B cell (primary cell): ENCODE data around the gene IL11RA. TPM values are rescaled to one million over a fixed set of nuclear protein-coding genes. Genes with fewer than 3 reads are reported as not detected.

ENCODE experiments used
- ATAC-seq: fragments of 200-7000 bp; cut with Tn5 transposase; one replicate; pipeline ENCODE4 v1.10.0; 2021; ENCODE audit warnings: low read depth, mild to moderate bottlenecking, moderate number of reproducible peaks, moderate library complexity
- CTCF ChIA-PET: fragments of 350-600 bp; sonication (Branson Sonifier 250); formaldehyde crosslinking; loops from one replicate; lab custom pipeline; 2021; ENCODE audit warnings: antibody characterized with exemption, inconsistent platforms; lab: Charles Lee
- POLR2A ChIA-PET: fragments of 350-600 bp; sonication (Branson Sonifier 250); formaldehyde crosslinking; loops from one replicate; lab custom pipeline; 2021; ENCODE audit warnings: antibody characterized with exemption; lab: Charles Lee
- DNase-seq: peaks from one replicate; pipeline ENCODE4 v3.0.0; 2013
- H2AFZ ChIP-seq: 2 replicates; pipeline ENCODE4 v1.6.1; 2012; ENCODE audit warnings: mild to moderate bottlenecking, low read depth, low read length; ENCODE audit not compliant: insufficient read depth, poor library complexity, severe bottlenecking
- H3K27ac ChIP-seq, 2 donors: 1 replicate in 1 of 2; 2 replicates in 1 of 2; pipeline ENCODE4 v1.5.1; 2012 to 2013; ENCODE audit warnings: low read length in 2 of 2, mild to moderate bottlenecking in 2 of 2, moderate library complexity in 1 of 2
- H3K27me3 ChIP-seq, 4 experiments: fragments of 200-600 bp in 1 of 4; sonication (generic) in 1 of 4; replicated peaks in 1 of 4; 1 replicate in 2 of 4; 2 replicates in 2 of 4; pipeline versions ENCODE4 v1.6.1 to v1.7.0; 2013 to 2016; ENCODE audit warnings: low read length in 3 of 4, mild to moderate bottlenecking in 2 of 4, mixed read lengths in 1 of 4, moderate library complexity in 1 of 4; ENCODE audit not compliant: insufficient read depth in 4 of 4, control insufficient read depth in 3 of 4; ENCODE audit errors: control extremely low read depth in 1 of 4
- H3K36me3 ChIP-seq, 2 experiments: replicated peaks in 1 of 2; 1 replicate in 1 of 2; 2 replicates in 1 of 2; pipeline versions ENCODE4 v1.6.1 to v1.7.1; 2013; ENCODE audit warnings: low read length in 1 of 2; ENCODE audit not compliant: insufficient read depth in 2 of 2, control insufficient read depth in 1 of 2; ENCODE audit errors: control extremely low read depth in 1 of 2, extremely low read depth in 1 of 2
- H3K4me1 ChIP-seq, 2 donors: fragments of 200-600 bp in 1 of 2; sonication (generic) in 1 of 2; 1 replicate in 1 of 2; 2 replicates in 1 of 2; pipeline versions ENCODE4 v1.5.1 to v1.6.1; 2013 to 2017; ENCODE audit warnings: low read length in 2 of 2; ENCODE audit not compliant: control insufficient read depth in 2 of 2, insufficient read depth in 2 of 2
- H3K4me2 ChIP-seq: replicated peaks from 2 replicates; pipeline ENCODE3; 2012; ENCODE audit warnings: mild to moderate bottlenecking, low read depth, low read length; ENCODE audit not compliant: poor library complexity, severe bottlenecking
- H3K4me3 ChIP-seq, 5 experiments: fragments of 200-600 bp in 1 of 5; sonication (generic) in 1 of 5; 1 replicate in 3 of 5; 2 replicates in 2 of 5; pipeline versions ENCODE4 v1.5.1 to v1.7.0; 2011 to 2016; ENCODE audit warnings: low read length in 4 of 5, mild to moderate bottlenecking in 4 of 5, low read depth in 2 of 5, control low read depth in 1 of 5, moderate library complexity in 1 of 5; ENCODE audit not compliant: insufficient read depth in 1 of 5; ENCODE audit errors: control extremely low read depth in 1 of 5, extremely low read depth in 1 of 5
- H3K79me2 ChIP-seq: fragments of 200-600 bp; sonication (generic); one replicate; pipeline ENCODE4 v1.6.0; 2016; ENCODE audit warnings: low read length; ENCODE audit not compliant: control insufficient read depth, insufficient read depth
- H3K9ac ChIP-seq: fragments of 200-600 bp; sonication (generic); 2 replicates; pipeline ENCODE4 v1.6.1; 2017; ENCODE audit warnings: mild to moderate bottlenecking, low read length, moderate library complexity
- H3K9me3 ChIP-seq, 3 donors: one replicate each; pipeline versions ENCODE4 v1.6.1 to v1.7.1; 2013; ENCODE audit warnings: low read length in 2 of 3; ENCODE audit not compliant: control insufficient read depth in 2 of 3, insufficient read depth in 1 of 3; ENCODE audit errors: control extremely low read depth in 1 of 3
- H4K20me1 ChIP-seq: 2 replicates; pipeline ENCODE4 v1.6.0; 2012; ENCODE audit warnings: mild to moderate bottlenecking, low read length; ENCODE audit not compliant: insufficient read depth, control insufficient read depth, poor library complexity, severe bottlenecking
- H3K27ac Mint-ChIP-seq: one replicate; pipeline ENCODE4 v1.8.0; 2021; ENCODE audit warnings: mixed read lengths
- H3K27me3 Mint-ChIP-seq: one replicate; pipeline ENCODE4 v1.8.0; 2021; ENCODE audit warnings: mixed read lengths
- H3K4me1 Mint-ChIP-seq: one replicate; pipeline ENCODE4 v1.8.0; 2021; ENCODE audit warnings: mixed read lengths
- H3K4me3 Mint-ChIP-seq: one replicate; pipeline ENCODE4 v1.8.0; 2021; ENCODE audit warnings: mixed read lengths
- H3K9me3 Mint-ChIP-seq: one replicate; pipeline ENCODE4 v1.8.0; 2022; ENCODE audit warnings: mixed read lengths; ENCODE audit not compliant: insufficient read depth
- CTCF ChIP-seq: fragments of 200-600 bp; IDR thresholded peaks from one replicate; pipeline ENCODE4 v1.8.0; 2022; ENCODE audit warnings: antibody characterized with exemption, mild to moderate bottlenecking
- EZH2 ChIP-seq: IDR thresholded peaks from 2 replicates; pipeline ENCODE4 v1.6.1; 2012; ENCODE audit warnings: borderline replicate concordance, low read depth, mild to moderate bottlenecking, moderate library complexity, low read length; ENCODE audit not compliant: insufficient read depth, poor library complexity, severe bottlenecking
- WGBS: methylation state at CpG from one replicate; pipeline ENCODE4 v1.1.5; 2013; ENCODE audit warnings: missing lambda C conversion rate; ENCODE audit not compliant: insufficient coverage; 5-methylcytosine and 5-hydroxymethylcytosine counted together
- intact Hi-C: fragments of 100-400 bp; cut with micrococcal nuclease; formaldehyde crosslinking; loops from one replicate; pipeline ENCODE4 v1.10.0; 2022
- polyA plus RNA-seq: library from polyadenylated mRNA; depleted of rRNA; stranded (reverse); fragments of >200 nt; gene quantifications from 2 replicates; pipeline ENCODE4 v1.2.3, GENCODE V29; 2012
- total RNA-seq, 2 donors: library from RNA; stranded (reverse); fragments of 120-200 nt in 1 of 2; gene quantifications; 1 replicate in 1 of 2; 2 replicates in 1 of 2; pipeline versions ENCODE4 v1.2.3 to v1.2.4, GENCODE V29; 2013 to 2022

IL11RA gene
- total and polyA plus RNA-seq, 2 donors (not counting 1 experiment from before 2014, with no cell fraction given): 47.3 to 58.0 TPM

- no CpG with 5 or more reads among the region's 5 CpGs for WGBS
- H2AFZ ChIP-seq: no peak overlapping the region
- no peak for ATAC-seq
Observed at GRCh38 chr9:34691936-34692315, 39.9 kb downstream of the IL11RA start.

GRCh38 chr9:34693560-34693959, 41.6 kb downstream of the IL11RA start:
- intact Hi-C loops: no loop called here
- H3K9ac ChIP-seq: no peak overlapping the region
- POLR2A ChIA-PET: no interaction called here
- CTCF ChIA-PET: interaction anchor here (2.4 kb wide), 1 partner anchor 9 kb away, joined by 9 read pairs; no protein-coding TSS in a partner anchor
- Mint-ChIP-seq H3K4me3 (no peak overlapping the region), H3K27ac (no peak overlapping the region), H3K4me1 (no peaks in the 10 kb centered on the region), H3K27me3 (peaks cover 21% of the 10 kb centered on the region), H3K9me3 (no peaks in the 10 kb centered on the region)
- H3K27me3 ChIP-seq: peaks cover 0 to 10% (median 0%) of the 10 kb centered on the region in 4 experiments
- no peaks in the 10 kb centered on the region for H4K20me1 ChIP-seq
- H3K4me2 ChIP-seq: no peak overlapping the region
- H3K4me1 ChIP-seq: no peaks in the 10 kb centered on the region
- WGBS: no CpG with 5 or more reads among the region's 2 CpGs
- ATAC-seq (no peak), DNase-seq (no peak)
- H3K79me2 ChIP-seq: no peaks in the 10 kb centered on the region
- H3K4me3 ChIP-seq: no peak overlapping the region
- TF ChIP-seq EZH2 (no peak), CTCF (no peak)
- no peak overlapping the region for H2AFZ ChIP-seq
- H3K36me3 ChIP-seq: no peaks in the 10 kb centered on the region
- H3K27ac ChIP-seq: no peak overlapping the region
- H3K9me3 ChIP-seq: no peaks in the 10 kb centered on the region

More at GRCh38 chr9:34691936-34692315, 39.9 kb downstream of the IL11RA start:
- DNase-seq: no peak
- Histone ChIP-seq H3K4me1 (peaks cover 0 to 4% of the 10 kb centered on the region in 2 donors), H3K9ac (no peak overlapping the region), H3K36me3 (no peaks in the 10 kb centered on the region), H3K4me3 (no peak overlapping the region), H3K27me3 (peaks cover 0 to 9% (median 0%) of the 10 kb centered on the region in 4 experiments), H3K4me2 (no peak overlapping the region), H3K79me2 (no peaks in the 10 kb centered on the region), H3K27ac (no peak overlapping the region), H3K9me3 (no peaks in the 10 kb centered on the region), H4K20me1 (no peaks in the 10 kb centered on the region)
- Mint-ChIP-seq H3K27ac (no peak overlapping the region), H3K9me3 (no peaks in the 10 kb centered on the region), H3K4me1 (no peaks in the 10 kb centered on the region), H3K27me3 (peaks cover 19% of the 10 kb centered on the region), H3K4me3 (no peak overlapping the region)
- TF ChIP-seq CTCF (no peak), EZH2 (no peak)
- intact Hi-C loops: no loop called here
- POLR2A ChIA-PET: no interaction called here
- CTCF ChIA-PET: interaction anchor here (2.4 kb wide), 1 partner anchor 11 kb away, joined by 9 read pairs; no protein-coding TSS in a partner anchor
